ENCODE measurements around the gene GMDS. TPM values are rescaled to one million over a fixed set of nuclear protein-coding genes. Genes with fewer than 3 reads are reported as not detected.
A peak's percentile ranks its signal among the peaks of the same experiment; 100 is the strongest.

GMDS gene
- total RNA-seq, 1 donor from 2014 or later, result 19.9 TPM

- H3K27ac ChIP-seq, result no peak overlapping the region
- H3K4me3 ChIP-seq, result no peak overlapping the region
- TF ChIP-seq CTCF (IDR thresholded peaks at IDR 0.05), result no peak
- no peak for DNase-seq (ENCODE audit: low spot score in 2 of 2)
- peaks cover 0 to 31% of the 10 kb centered on the region in 2 donors for H3K4me1 ChIP-seq
- intact Hi-C loops (cut with DNase I), result loop anchor here (5.0 kb wide), 1 partner anchor 468 kb away; no protein-coding TSS in a partner anchor
- no peaks in the 10 kb centered on the region for H3K36me3 ChIP-seq
- no peaks in the 10 kb centered on the region for H3K27me3 ChIP-seq
- H3K9me3 ChIP-seq, result peaks cover 0 to 10% of the 10 kb centered on the region in 2 donors
These were observed 80.9 kb downstream of the GMDS start for GRCh38 chr6:2164481-2164880.

- Histone ChIP-seq H3K27me3 (no peaks in the 10 kb centered on the region), H3K9me3 (no peaks in the 10 kb centered on the region), H3K27ac (peak overlapping the region; percentile 55 to 66), H3K4me3 (no peak overlapping the region), H3K36me3 (no peaks in the 10 kb centered on the region), H3K4me1 (peaks cover 0 to 24% of the 10 kb centered on the region in 2 donors)
- intact Hi-C loops (cut with DNase I), result loop anchor here (5.0 kb wide), 1 partner anchor 470 kb away; no protein-coding TSS in a partner anchor
- no peak for DNase-seq (ENCODE audit: low spot score in 2 of 2)
- no peak for TF ChIP-seq CTCF (IDR thresholded peaks at IDR 0.05)
These were observed 83.3 kb downstream of the GMDS start for GRCh38 chr6:2162079-2162445.

- H3K4me3 ChIP-seq, result no peak overlapping the region
- peaks cover 0 to 25% of the 10 kb centered on the region in 2 donors for H3K4me1 ChIP-seq
- no peaks in the 10 kb centered on the region for H3K9me3 ChIP-seq
- DNase-seq (ENCODE audit: low spot score in 2 of 2), result no peak
- H3K36me3 ChIP-seq, result no peaks in the 10 kb centered on the region
- peak; percentile 5 to 28 (median 20) for TF ChIP-seq CTCF (IDR thresholded peaks at IDR 0.05)
- intact Hi-C loops (cut with DNase I), result no loop called here
- no peak overlapping the region for H3K27ac ChIP-seq
- H3K27me3 ChIP-seq, result no peaks in the 10 kb centered on the region
These were observed 86.7 kb downstream of the GMDS start for GRCh38 chr6:2158596-2159271.

- intact Hi-C loops (cut with DNase I), result no loop called here
- Histone ChIP-seq H3K4me3 (no peak overlapping the region), H3K4me1 (peaks cover 0 to 20% of the 10 kb centered on the region in 2 donors), H3K9me3 (no peaks in the 10 kb centered on the region), H3K36me3 (no peaks in the 10 kb centered on the region), H3K27me3 (no peaks in the 10 kb centered on the region), H3K27ac (peak overlapping the region; percentile 3 to 57)
- no peak for DNase-seq (ENCODE audit: low spot score in 2 of 2)
- TF ChIP-seq CTCF (IDR thresholded peaks at IDR 0.05), result no peak
These were observed 87.8 kb downstream of the GMDS start for GRCh38 chr6:2157441-2158127.

GRCh38 chr6:2155206-2155605 lies 90.2 kb downstream of the GMDS start:
- no peak for TF ChIP-seq CTCF (IDR thresholded peaks at IDR 0.05)
- H3K36me3 ChIP-seq, result no peaks in the 10 kb centered on the region
- H3K9me3 ChIP-seq, result no peaks in the 10 kb centered on the region
- H3K4me3 ChIP-seq, result no peak overlapping the region
- H3K4me1 ChIP-seq, result peaks cover 0 to 8% of the 10 kb centered on the region in 2 donors
- no peak overlapping the region for H3K27ac ChIP-seq
- no peak for DNase-seq (ENCODE audit: low spot score in 2 of 2)
- intact Hi-C loops (cut with DNase I), result no loop called here
- no peaks in the 10 kb centered on the region for H3K27me3 ChIP-seq
